Measurements from ENCODE around the gene UNC79.

UNC79 gene

DNA sequence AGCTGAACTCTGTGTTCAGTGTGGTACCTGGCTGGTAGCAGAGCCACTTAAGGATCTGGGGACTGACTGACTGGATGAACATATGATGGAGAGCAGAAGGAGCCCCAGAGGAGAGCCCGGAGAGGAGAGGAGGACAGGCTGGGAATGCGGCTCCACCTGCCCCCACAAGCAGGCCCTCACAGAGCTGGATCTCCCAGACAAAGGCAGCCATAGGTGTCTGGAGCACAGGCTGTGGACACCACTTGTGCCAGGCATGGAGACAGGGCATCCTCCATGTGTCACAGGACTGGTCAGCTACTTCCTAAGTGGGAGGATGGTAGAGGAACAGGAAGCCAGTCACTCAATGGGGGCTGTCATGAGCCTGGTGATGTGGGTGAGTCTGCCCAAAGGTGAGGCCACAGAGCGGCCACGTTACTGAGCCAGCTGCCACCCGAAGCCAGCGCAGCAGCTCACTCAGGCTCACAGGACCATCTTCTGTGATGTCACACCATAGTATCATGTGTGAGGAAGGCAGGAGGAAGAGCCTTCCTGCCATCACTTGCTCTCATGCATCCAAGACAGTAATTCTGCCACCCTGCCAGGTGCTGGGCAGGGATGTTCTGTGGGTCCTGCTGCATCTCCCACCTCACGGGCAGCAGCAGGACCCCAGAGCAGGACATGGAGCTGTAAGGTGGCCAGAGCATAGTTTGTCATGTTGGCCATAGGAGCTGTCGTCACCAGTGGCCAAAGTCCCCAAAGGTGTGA lies 285.4 kb downstream of the UNC79 start:
- Histone ChIP-seq H2AFZ (ENCODE audit: low read length) (no peak overlapping the region), H3F3A (ENCODE audit: insufficient read depth, low read length) (no peaks in the 10 kb centered on the region)
- TF ChIP-seq EZH2phosphoT487 (IDR thresholded peaks at IDR 0.05; ENCODE audit: low read length): no peak
- TF ChIP-seq CTCF (IDR thresholded peaks at IDR 0.05; ENCODE audit: low read length): no peak
- TF ChIP-seq EZH2 (optimal IDR thresholded peaks at IDR 0.05; ENCODE audit: low read depth, low read length): no peak

DNA sequence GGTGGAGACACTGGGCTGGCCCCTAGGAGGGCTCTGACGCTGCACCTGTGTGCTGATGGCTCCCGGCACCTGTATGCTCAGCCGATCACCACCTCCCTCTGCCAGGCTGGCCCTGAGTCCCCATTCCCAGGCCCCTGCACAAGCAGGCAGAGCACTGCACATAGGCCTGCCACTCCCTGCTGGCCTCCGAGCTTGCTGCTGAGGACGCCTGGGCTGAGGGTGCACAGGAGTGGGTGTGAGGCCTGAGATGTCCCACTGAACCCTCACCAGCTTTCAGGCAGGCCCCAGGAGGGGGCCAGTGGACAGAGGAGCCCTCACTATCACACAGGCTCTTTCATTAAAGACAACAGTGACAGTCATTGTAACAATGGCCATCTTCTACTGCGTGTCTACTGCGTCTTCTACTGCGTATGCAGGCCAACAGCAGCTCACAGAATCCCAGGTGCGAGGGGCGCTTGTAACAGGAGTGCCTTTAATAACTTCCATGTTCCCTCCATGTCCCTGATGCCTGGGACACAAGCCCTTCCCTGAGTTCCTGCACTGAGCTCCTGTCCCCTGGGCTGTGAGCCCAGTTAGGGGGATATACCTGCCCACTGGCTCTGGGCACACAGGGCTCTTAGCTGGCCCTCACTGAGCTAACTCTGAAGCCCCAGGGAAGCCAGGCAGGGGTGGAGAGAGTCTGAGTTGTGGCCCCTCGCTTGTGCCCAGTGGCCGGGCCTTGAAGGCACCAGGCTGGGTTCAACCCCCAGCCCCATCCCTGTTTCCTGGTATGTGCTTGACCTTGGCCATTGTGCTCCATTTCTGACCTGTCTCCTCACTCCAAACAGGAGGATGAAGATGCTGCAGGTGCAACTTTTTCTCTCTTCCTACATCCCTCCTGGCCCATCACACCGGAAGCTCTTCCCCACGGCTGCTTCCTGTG lies 286.3 kb downstream of the UNC79 start:
- H3K4me2 ChIP-seq (ENCODE audit: low read depth, low read length): no peak overlapping the region
- no peak overlapping the region for H2AFZ ChIP-seq (ENCODE audit: low read length)
- no peak overlapping the region for H3K9ac ChIP-seq (ENCODE audit: low read length)
- H3K9me3 ChIP-seq (replicated peaks; ENCODE audit: insufficient read depth, low read length): no peaks in the 10 kb centered on the region
- H3K36me3 ChIP-seq (replicated peaks; ENCODE audit: insufficient read depth, low read length): no peaks in the 10 kb centered on the region
- no peak overlapping the region for H3K4me3 ChIP-seq (ENCODE audit: low read length)
- no peaks in the 10 kb centered on the region for H3K4me1 ChIP-seq (ENCODE audit: low read length)
- H3K79me2 ChIP-seq (ENCODE audit: low read length): no peaks in the 10 kb centered on the region
- no peak overlapping the region for H3K27ac ChIP-seq (ENCODE audit: low read length)
- no peaks in the 10 kb centered on the region for H3K9me2 ChIP-seq (replicated peaks; ENCODE audit: insufficient read depth, low read length)
- H3K27me3 ChIP-seq (replicated peaks; ENCODE audit: insufficient read depth, low read length): no peaks in the 10 kb centered on the region
- DNase-seq: no peak
- H4K20me1 ChIP-seq (ENCODE audit: insufficient read depth, low read length): no peaks in the 10 kb centered on the region
- no peaks in the 10 kb centered on the region for H3F3A ChIP-seq (ENCODE audit: insufficient read depth, low read length)
- TF ChIP-seq CTCF (IDR thresholded peaks at IDR 0.05; ENCODE audit: low read length) (no peak), EZH2 (optimal IDR thresholded peaks at IDR 0.05; ENCODE audit: low read depth, low read length) (no peak), EZH2phosphoT487 (IDR thresholded peaks at IDR 0.05; ENCODE audit: low read length) (no peak)

More for the DNA sequence above, 285.4 kb downstream of the UNC79 start:
- Histone ChIP-seq H3K9me3 (replicated peaks; ENCODE audit: insufficient read depth, low read length) (no peaks in the 10 kb centered on the region), H3K9ac (ENCODE audit: low read length) (no peak overlapping the region), H3K27me3 (replicated peaks; ENCODE audit: insufficient read depth, low read length) (no peaks in the 10 kb centered on the region), H3K4me2 (ENCODE audit: low read depth, low read length) (no peak overlapping the region), H3K4me3 (ENCODE audit: low read length) (no peak overlapping the region), H3K36me3 (replicated peaks; ENCODE audit: insufficient read depth, low read length) (no peaks in the 10 kb centered on the region), H4K20me1 (ENCODE audit: insufficient read depth, low read length) (no peaks in the 10 kb centered on the region), H3K79me2 (ENCODE audit: low read length) (no peaks in the 10 kb centered on the region), H3K27ac (ENCODE audit: low read length) (no peak overlapping the region), H3K9me2 (replicated peaks; ENCODE audit: insufficient read depth, low read length) (no peaks in the 10 kb centered on the region), H3K4me1 (ENCODE audit: low read length) (no peaks in the 10 kb centered on the region)
- no peak for DNase-seq

GRCh38 chr14:93717668-93718320 lies 287.1 kb downstream of the UNC79 start:
- Histone ChIP-seq H3K9me2 (replicated peaks; ENCODE audit: insufficient read depth, low read length) (no peaks in the 10 kb centered on the region), H3K4me3 (ENCODE audit: low read length) (no peak overlapping the region), H3F3A (ENCODE audit: insufficient read depth, low read length) (no peaks in the 10 kb centered on the region), H3K27me3 (replicated peaks; ENCODE audit: insufficient read depth, low read length) (no peaks in the 10 kb centered on the region), H3K36me3 (replicated peaks; ENCODE audit: insufficient read depth, low read length) (no peaks in the 10 kb centered on the region), H3K79me2 (ENCODE audit: low read length) (no peaks in the 10 kb centered on the region), H3K27ac (ENCODE audit: low read length) (no peak overlapping the region), H3K9ac (ENCODE audit: low read length) (no peak overlapping the region), H3K9me3 (replicated peaks; ENCODE audit: insufficient read depth, low read length) (no peaks in the 10 kb centered on the region), H2AFZ (ENCODE audit: low read length) (no peak overlapping the region), H3K4me2 (ENCODE audit: low read depth, low read length) (no peak overlapping the region), H4K20me1 (ENCODE audit: insufficient read depth, low read length) (no peaks in the 10 kb centered on the region), H3K4me1 (ENCODE audit: low read length) (no peaks in the 10 kb centered on the region)
- TF ChIP-seq CTCF (IDR thresholded peaks at IDR 0.05; ENCODE audit: low read length): no peak
- no peak for TF ChIP-seq EZH2phosphoT487 (IDR thresholded peaks at IDR 0.05; ENCODE audit: low read length)
- no peak for TF ChIP-seq EZH2 (optimal IDR thresholded peaks at IDR 0.05; ENCODE audit: low read depth, low read length)
- no peak for DNase-seq
